Spleen (tissue), 11 donors: ENCODE measurements around the gene DPYSL5. TPM values are rescaled to one million over a fixed set of nuclear protein-coding genes. Genes with fewer than 3 reads are reported as not detected.

Source experiments
- DNase-seq: peaks from one replicate; pipeline ENCODE4 v3.0.0-alpha.2; 2020
- H3K27ac ChIP-seq, 8 donors: fragments of 200-600 bp; sonication (generic) in 7 of 8; 1 replicate in 4 of 8; 2 replicates in 4 of 8; pipeline versions ENCODE4 v1.5.0 to v1.8.0; 2016 to 2021; ENCODE audit warnings: inconsistent platforms in 4 of 8, mild to moderate bottlenecking in 4 of 8, moderate library complexity in 1 of 8
- H3K27me3 ChIP-seq, 7 donors: fragments of 200-600 bp; sonication (generic) in 6 of 7; replicated peaks in 1 of 7; 1 replicate in 4 of 7; 2 replicates in 3 of 7; pipeline versions ENCODE4 v1.5.0 to v1.8.0; 2016 to 2021; ENCODE audit warnings: inconsistent platforms in 3 of 7, mild to moderate bottlenecking in 1 of 7
- H3K36me3 ChIP-seq, 6 donors: fragments of 200-600 bp; sonication (generic) in 5 of 6; 1 replicate in 4 of 6; 2 replicates in 2 of 6; pipeline versions ENCODE4 v1.5.0 to v1.8.0; 2016 to 2021; ENCODE audit warnings: inconsistent platforms in 2 of 6
- H3K4me1 ChIP-seq, 6 donors: fragments of 200-600 bp; sonication (generic) in 5 of 6; 1 replicate in 3 of 6; 2 replicates in 3 of 6; pipeline versions ENCODE4 v1.5.0 to v1.8.0; 2016 to 2021; ENCODE audit warnings: inconsistent platforms in 3 of 6
- H3K4me3 ChIP-seq, 8 donors: fragments of 200-600 bp; sonication (generic) in 7 of 8; 1 replicate in 4 of 8; 2 replicates in 4 of 8; pipeline versions ENCODE4 v1.5.0 to v1.8.0; 2016 to 2021; ENCODE audit warnings: inconsistent platforms in 4 of 8, mild to moderate bottlenecking in 4 of 8, moderate library complexity in 2 of 8
- H3K9me3 ChIP-seq, 8 donors: fragments of 200-600 bp; sonication (generic) in 7 of 8; 1 replicate in 4 of 8; 2 replicates in 4 of 8; pipeline versions ENCODE4 v1.5.0 to v1.8.0; 2016 to 2021; ENCODE audit warnings: inconsistent platforms in 4 of 8
- CTCF ChIP-seq, 11 experiments: fragments of 200-600 bp in 7 of 11; fragments of 450-650 bp in 4 of 11; sonication (generic) in 4 of 11; IDR thresholded peaks in 8 of 11; conservative IDR thresholded peaks in 3 of 11; 1 replicate in 7 of 11; 2 replicates in 4 of 11; pipeline versions ENCODE4 v1.4.0 to v1.8.0; 2016 to 2021; ENCODE audit warnings: antibody characterized with exemption in 11 of 11, inconsistent platforms in 4 of 11, mild to moderate bottlenecking in 1 of 11
- POLR2A ChIP-seq, 3 donors: fragments of 450-650 bp; IDR thresholded peaks; one replicate each; pipeline ENCODE4 v1.5.1; 2017; ENCODE audit warnings: antibody characterized with exemption in 3 of 3, mild to moderate bottlenecking in 1 of 3
- POLR2AphosphoS5 ChIP-seq, 3 donors: sonication (generic); formaldehyde crosslinking; IDR thresholded peaks; one replicate each; pipeline ENCODE4 v1.5.1; 2017; ENCODE audit warnings: antibody characterized with exemption in 3 of 3
- WGBS, 5 donors: extraction: QIAGEN DNeasy Blood & Tissue Kit in 3 of 5; methylation state at CpG; one replicate each; pipeline versions ENCODE4 v1.1.5 to v1.1.7; 2013 to 2018; 5-methylcytosine and 5-hydroxymethylcytosine counted together
- intact Hi-C: fragments of 100-400 bp; cut with DNase I; formaldehyde crosslinking; loops from one replicate; pipeline ENCODE4 v1.15.0; 2023; ENCODE audit warnings: low total_unique reads
- polyA plus RNA-seq, 3 donors: library from polyadenylated mRNA; stranded (reverse); fragments of 200-250 nt; gene quantifications; one replicate each; pipeline ENCODE4 v1.2.1, GENCODE V29; 2013
- total RNA-seq, 7 donors: library from RNA; depleted of rRNA in 3 of 7; stranded (reverse); fragments of >200 nt in 3 of 7; fragmentation: NEBNext Ultra II Directional in 4 of 7; extraction: Animal tissue kit (Norgen Biotek cat#: 25700) in 4 of 7; gene quantifications; one replicate each; pipeline versions ENCODE4 v1.1.0 to v1.2.1, GENCODE V29; 2016 to 2021
- donor health status: healthy with polysubstance abuse.
- donor health status: DM: no; HTN: no; CAD: no; lungs with moderate emphysema.
- donor health status: DM: no; HTN: no; CAD: no.
- donor health status: Bipolar disorder and iron deficiency.
- donor health status: healthy.
- donor health status: DM: no; HTN: no; CAD: no.
- donor health status: DM: yes; HTN: yes; CAD: no.

The DPYSL5 gene
- total and polyA plus RNA-seq, 10 donors, result 0.02 to 0.07 (median 0.02) TPM; not detected in 7

GRCh38 chr2:26991717-26992116 is 143.8 kb downstream of the DPYSL5 start:
- Histone ChIP-seq H3K27ac (no peak overlapping the region), H3K9me3 (no peaks in the 10 kb centered on the region), H3K27me3 (no peaks in the 10 kb centered on the region), H3K36me3 (no peaks in the 10 kb centered on the region), H3K4me3 (no peak overlapping the region), H3K4me1 (peaks cover 0 to 7% (median 0%) of the 10 kb centered on the region in 6 donors)
- DNase-seq, result no peak
- no peak for TF ChIP-seq POLR2AphosphoS5 (IDR thresholded peaks at IDR 0.05)
- no peak for TF ChIP-seq CTCF (IDR thresholded peaks at IDR 0.05 in 8 of 11, conservative IDR thresholded peaks at IDR 0.05 in 3 of 11)
- no peak for TF ChIP-seq POLR2A (IDR thresholded peaks at IDR 0.05)
- intact Hi-C loops, result no loop called here
- 79 to 88% (median 83%) methylated on average over 5 of the region's 5 CpGs for WGBS, 5 donors

- no peak overlapping the region for H3K4me3 ChIP-seq
- DNase-seq, result no peak
- H3K9me3 ChIP-seq, result no peaks in the 10 kb centered on the region
- H3K27me3 ChIP-seq, result no peaks in the 10 kb centered on the region
- no peaks in the 10 kb centered on the region for H3K36me3 ChIP-seq
- TF ChIP-seq POLR2A (IDR thresholded peaks at IDR 0.05), result no peak
- no peak for TF ChIP-seq CTCF (IDR thresholded peaks at IDR 0.05 in 8 of 11, conservative IDR thresholded peaks at IDR 0.05 in 3 of 11)
- no peak for TF ChIP-seq POLR2AphosphoS5 (IDR thresholded peaks at IDR 0.05)
- WGBS, 5 donors, result 70 to 92% (median 78%) methylated on average over 1 of the region's 1 CpG
- no peak overlapping the region for H3K27ac ChIP-seq
- H3K4me1 ChIP-seq, result peaks cover 0 to 5% (median 0%) of the 10 kb centered on the region in 6 donors
- intact Hi-C loops, result no loop called here
Observed at GRCh38 chr2:26993768-26994167, 145.8 kb downstream of the DPYSL5 start.

DNA sequence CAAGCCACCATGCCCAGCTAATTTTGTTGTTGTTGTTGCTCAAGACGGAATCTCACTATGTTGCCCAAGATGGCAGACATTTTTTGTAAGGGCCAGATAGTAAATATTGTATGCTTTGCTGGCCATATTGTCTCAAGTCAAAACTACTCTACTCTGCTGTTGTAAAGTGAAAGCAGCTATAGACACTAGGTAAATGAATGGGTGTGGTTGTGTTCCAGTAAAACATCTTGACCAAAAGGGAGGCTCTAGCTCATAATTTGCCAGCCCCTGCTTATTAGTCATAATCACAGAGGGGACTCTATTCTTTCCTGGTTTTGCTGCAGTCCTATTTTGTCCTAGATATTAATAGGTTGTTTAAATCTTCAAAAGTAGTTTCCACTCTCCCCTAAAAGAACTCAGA is 147.1 kb downstream of the DPYSL5 start:
- intact Hi-C loops, result no loop called here
- no peaks in the 10 kb centered on the region for H3K4me1 ChIP-seq
- H3K4me3 ChIP-seq, result no peak overlapping the region
- WGBS, 5 donors, result 92 to 98% (median 94%) methylated on average over 1 of the region's 1 CpG
- H3K36me3 ChIP-seq, result no peaks in the 10 kb centered on the region
- no peak overlapping the region for H3K27ac ChIP-seq
- H3K9me3 ChIP-seq, result no peaks in the 10 kb centered on the region
- no peaks in the 10 kb centered on the region for H3K27me3 ChIP-seq
- DNase-seq, result no peak
- TF ChIP-seq CTCF (IDR thresholded peaks at IDR 0.05 in 8 of 11, conservative IDR thresholded peaks at IDR 0.05 in 3 of 11), result no peak
- TF ChIP-seq POLR2A (IDR thresholded peaks at IDR 0.05), result no peak
- TF ChIP-seq POLR2AphosphoS5 (IDR thresholded peaks at IDR 0.05), result no peak

- Histone ChIP-seq H3K9me3 (no peaks in the 10 kb centered on the region), H3K4me3 (no peak overlapping the region), H3K27me3 (no peaks in the 10 kb centered on the region), H3K27ac (no peak overlapping the region), H3K36me3 (no peaks in the 10 kb centered on the region), H3K4me1 (peaks cover 0 to 4% (median 0%) of the 10 kb centered on the region in 6 donors)
- no peak for TF ChIP-seq POLR2AphosphoS5 (IDR thresholded peaks at IDR 0.05)
- TF ChIP-seq CTCF (IDR thresholded peaks at IDR 0.05 in 8 of 11, conservative IDR thresholded peaks at IDR 0.05 in 3 of 11), result no peak
- no peak for TF ChIP-seq POLR2A (IDR thresholded peaks at IDR 0.05)
- no peak for DNase-seq
- intact Hi-C loops, result no loop called here
- 80 to 86% (median 82%) methylated on average over 10 of the region's 10 CpGs for WGBS, 5 donors
Observed at GRCh38 chr2:26997394-26997793, 149.5 kb downstream of the DPYSL5 start.
